ENCODE data around the gene HLA-DOA.

The HLA-DOA gene

DNA sequence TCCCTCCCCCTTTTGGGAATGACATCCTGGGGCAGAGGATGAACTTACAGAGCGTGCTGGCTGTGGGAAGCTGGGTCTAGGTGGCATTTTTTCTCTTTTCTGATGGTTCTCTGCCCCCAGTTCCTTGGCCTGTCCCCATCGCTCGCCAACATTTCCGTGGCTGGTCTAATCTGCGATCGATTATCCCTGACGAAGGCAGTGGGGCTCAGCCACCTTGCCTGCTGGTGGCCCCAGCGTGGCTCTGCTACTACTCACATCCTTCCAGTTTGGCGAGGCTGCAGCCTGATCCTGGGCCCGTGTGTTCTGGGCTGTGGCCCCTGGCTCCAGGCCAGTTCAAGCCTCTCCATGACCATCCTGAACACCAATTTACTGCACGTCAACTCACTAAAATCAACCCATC is 6.4 kb upstream of the HLA-DOA start:
- no peak for DNase-seq

DNA sequence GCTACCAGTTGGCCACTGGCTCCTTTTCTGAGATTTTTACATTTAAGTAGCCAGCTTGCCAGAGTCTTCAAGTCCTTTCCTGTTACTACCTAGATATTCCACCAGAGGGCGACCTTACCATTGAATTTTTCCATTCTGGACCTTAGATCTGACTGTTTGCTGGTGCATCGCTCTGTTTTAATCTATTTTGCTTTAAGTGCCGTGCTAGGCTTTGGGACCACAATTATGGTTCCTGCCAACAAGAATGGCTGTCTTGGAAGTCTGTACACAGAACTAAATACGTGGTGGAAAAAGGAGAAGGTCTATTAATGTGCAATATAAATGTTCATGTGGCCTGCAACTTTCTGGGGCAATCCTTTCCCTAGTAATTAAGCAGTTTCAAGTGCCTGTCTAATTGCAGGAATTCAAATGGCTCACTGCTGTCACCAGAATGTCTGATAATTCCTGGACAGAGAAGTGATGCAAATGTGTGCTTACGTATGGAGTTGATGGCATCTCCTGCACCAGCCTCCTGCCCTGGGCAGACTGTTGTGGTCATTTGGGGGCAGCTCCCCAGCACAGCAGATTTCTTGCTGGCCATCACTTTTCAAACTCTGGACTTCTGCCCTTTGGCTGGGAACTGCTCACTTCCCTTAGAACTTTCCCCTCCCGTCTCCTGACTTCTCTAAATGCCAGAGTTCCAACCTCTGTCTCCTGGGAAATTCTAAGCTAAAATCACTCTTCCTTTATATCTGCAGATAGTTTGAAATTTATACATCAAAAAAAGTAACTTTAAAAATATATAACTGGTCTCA is 5.6 kb upstream of the HLA-DOA start:
- DNase-seq, result peak; percentile 75

DNA sequence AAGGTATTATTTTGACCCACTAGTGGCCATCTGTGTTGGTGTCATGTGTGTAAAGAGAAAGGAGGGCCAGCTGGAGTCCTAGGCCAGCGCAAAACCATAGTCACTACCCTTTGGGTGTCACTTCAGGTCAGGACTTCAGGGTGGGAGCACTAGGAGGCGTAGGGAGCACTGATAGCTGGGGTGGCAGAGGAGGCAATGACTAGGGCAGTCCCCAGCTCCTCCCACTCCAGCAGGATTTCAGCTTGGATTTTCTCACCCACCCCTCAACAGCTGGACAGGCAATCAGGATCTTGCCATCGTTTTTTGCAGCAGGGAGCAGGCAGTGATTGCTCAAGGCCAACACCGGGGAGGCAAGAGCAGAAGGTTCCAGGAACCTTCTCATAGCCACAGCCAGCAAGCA is 4.2 kb upstream of the HLA-DOA start:
- no peak for DNase-seq

DNA sequence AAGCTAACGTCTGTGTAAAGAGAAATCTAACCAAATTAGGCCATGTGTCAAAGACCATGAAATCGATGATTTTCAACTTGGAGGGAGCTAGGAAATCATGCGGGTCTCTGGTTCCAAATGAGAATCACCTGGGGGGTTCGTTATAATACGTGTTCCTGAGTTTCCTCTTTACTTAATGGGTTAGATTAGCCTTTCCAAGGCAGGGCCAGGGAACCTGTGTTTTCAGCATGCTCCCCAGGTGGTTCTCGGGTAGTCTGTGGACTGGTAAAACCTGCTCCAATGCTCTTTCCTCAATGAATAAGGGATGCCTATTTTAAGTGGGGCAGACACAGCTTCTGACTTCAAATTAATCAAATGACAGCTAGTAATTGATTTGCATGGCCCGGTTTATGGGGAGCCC is 965 bp upstream of the HLA-DOA start:
- DNase-seq, result no peak

GRCh38 chr6:33007831-33008400 is 1.5 kb downstream of the HLA-DOA start:
- no peak for DNase-seq

DNA sequence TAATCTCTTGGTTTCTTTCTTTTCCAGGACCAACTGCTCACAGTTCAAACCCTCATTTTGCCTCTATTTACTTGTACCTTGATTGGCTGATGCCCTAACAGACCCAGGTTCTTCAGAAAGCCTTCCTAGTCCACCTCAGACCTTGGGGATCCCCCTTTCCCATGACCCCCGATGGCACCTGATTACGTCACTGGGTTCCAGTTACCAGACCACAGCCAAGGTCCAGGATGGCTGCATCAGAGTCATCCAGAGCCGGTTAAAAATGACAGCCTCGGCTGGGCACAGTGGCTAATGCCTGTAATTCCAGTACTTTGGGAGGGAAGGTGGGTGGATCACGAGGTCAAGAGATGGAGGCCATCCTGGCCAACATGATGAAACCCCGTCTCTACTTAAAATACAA is 4.5 kb downstream of the HLA-DOA start:
- no peak for DNase-seq

- DNase-seq, result no peak
Measured at GRCh38 chr6:33001685-33002084, 7.7 kb downstream of the HLA-DOA start.

DNA sequence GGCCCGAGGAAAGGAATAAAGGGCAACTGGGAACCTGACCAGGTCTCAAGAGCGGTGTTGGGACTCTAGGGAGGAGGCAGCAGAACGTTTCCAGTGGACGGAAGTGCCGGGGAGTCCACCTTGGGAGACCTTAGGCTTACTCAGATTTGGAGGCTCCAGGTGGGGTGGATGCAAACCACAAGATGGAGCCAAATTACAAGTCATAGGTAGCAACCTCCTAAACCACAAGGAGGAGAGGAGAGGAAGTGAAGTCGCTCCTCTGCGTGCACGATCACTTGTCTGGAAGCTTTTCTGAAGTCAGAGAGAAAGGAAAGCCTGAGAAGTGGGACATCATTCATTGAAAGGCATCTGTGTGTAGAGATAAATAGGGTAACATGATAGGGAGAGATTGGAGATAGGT is 9.3 kb downstream of the HLA-DOA start:
- DNase-seq, result no peak

- no peak for DNase-seq
Measured at GRCh38 chr6:32995448-32995847, 13.9 kb downstream of the HLA-DOA start.

DNA sequence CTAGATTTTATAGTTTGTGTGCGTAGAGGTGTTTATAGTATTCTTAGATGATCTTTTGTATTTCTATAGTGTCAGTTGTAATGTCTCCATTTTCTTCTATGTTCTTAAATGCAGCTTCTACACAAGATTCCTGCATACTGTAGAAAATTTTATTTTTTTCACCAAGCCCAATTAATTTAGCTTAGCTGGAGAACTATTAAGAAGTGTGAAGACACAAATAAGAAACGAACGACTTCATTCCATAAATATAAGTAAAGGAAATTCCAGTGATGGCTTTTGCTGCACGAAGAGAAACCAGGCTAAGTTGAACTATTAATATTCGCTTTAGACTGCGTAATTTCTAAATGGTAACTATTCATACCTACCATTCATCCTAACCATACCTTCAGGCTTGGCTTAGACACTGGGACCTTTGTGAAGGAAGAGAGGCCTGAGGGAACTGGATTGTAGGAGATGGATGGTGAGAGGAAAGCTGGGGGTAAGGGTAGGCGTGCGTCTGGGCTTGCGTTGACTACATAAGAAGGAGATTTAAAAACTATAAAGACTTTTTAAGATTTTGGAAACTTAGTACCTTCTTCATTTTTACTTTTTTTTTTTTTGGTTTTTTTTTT is 15.9 kb downstream of the HLA-DOA start:
- DNase-seq, result no peak

DNA sequence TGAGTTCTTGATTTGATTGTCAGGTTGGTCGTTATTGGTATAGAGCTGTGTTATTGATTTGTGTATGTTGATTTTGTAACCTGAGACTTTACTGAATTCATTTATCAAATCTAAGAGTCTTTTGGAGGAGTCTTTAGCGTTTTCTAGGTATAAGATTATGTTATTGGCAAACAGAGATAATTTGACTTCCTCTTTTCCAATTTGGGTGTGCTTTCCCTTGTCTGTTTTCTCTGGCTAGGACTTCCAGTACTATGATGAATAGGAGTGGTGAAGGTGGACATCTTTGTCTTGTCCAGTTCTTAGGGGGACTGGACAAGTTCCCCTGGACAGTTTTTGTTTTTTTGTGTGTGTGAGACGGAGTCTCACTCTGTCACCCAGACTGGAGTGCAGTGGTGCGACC is 17.4 kb downstream of the HLA-DOA start:
- DNase-seq, result no peak

DNA sequence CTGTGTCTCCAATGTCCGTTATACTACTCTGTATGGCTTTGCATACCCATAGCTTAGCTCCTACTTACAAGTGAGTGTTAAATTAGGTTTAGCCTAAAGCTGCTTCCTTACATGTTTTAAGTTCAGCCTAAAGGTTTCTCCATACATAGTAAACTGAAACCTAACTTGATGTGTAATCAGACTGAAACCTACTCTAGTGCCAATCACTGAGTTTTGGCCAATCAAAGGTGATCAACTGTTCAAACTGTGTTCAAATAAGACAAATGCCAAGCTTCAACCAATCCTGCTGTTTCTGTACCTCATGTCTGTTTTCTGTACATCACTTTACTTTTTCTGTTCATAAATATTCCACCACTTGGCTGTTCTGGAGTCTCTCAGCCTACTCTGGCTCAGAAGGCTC is 20.0 kb downstream of the HLA-DOA start:
- DNase-seq, result no peak

GRCh38 chr6:32984622-32985389 is 24.6 kb downstream of the HLA-DOA start:
- DNase-seq, result peak; percentile 87

DNA sequence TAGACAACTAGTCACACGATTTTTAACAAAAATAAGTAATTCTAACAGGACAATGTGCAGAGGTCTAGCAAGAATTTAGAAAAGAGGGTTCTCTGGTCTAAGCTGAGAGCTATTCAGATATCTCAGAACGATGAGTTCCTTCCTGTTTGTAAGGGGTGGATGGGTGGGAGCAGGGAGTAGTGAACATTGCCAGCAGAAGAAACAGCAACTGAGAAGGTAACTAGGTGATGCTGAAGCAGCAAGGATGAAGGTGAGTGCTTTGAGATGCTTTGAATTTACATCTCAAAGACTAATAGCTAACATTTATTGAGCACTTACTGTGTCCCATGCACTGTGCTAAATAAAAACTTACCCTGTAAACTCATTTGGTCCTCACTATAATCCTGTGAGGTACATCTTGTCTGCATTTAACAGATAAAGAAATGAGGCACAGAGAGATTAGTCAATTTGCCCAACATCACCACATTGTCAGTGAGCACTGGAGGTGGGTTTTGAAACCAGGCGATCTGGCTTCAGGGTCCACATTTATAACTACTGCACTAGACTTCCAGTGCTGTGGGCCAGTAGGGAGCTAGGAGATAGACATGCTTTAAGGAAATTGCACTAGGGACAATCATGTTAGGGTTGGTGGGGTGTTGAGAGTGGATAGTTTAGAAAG is 25.3 kb downstream of the HLA-DOA start:
- DNase-seq, result no peak

- no peak for DNase-seq
Measured at GRCh38 chr6:32983493-32983848, 25.9 kb downstream of the HLA-DOA start.

DNA sequence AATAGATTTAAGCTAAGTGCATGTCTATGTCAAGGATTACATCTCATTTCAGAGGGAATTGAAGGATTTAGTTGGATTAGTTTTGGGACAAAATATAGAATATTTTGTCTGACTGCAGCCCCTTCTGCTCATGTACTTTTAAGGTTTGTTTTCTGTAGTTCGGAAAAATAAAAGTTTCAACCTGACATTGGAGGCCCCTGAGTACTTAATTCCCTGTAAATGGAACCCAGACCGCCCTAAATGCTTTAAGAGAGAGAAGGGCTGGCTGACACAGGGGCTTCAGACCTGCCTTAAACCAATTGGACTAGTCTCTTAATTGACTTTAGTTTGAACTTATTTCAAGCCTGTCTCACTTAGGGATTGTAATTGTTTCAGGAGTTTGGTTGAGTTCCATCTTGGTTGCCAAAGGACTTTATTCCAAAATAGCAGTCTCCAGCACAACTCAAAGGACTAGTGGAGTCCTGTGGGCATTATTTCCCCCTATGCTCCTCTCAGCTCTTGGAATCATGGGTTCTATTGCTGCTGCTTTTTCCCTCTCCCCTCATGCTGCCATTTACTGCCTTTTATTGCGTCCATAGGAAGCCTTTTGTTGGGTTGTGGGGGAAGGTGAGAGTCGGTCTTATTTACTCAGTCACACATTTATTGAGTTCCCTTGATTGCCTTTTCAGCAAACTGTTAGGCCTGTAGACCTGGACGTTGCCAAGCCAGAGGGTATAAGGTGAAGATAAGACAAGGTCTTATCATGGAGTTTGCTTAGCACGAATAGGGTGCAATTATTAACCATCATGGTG is 26.5 kb downstream of the HLA-DOA start:
- no peak for DNase-seq

DNA sequence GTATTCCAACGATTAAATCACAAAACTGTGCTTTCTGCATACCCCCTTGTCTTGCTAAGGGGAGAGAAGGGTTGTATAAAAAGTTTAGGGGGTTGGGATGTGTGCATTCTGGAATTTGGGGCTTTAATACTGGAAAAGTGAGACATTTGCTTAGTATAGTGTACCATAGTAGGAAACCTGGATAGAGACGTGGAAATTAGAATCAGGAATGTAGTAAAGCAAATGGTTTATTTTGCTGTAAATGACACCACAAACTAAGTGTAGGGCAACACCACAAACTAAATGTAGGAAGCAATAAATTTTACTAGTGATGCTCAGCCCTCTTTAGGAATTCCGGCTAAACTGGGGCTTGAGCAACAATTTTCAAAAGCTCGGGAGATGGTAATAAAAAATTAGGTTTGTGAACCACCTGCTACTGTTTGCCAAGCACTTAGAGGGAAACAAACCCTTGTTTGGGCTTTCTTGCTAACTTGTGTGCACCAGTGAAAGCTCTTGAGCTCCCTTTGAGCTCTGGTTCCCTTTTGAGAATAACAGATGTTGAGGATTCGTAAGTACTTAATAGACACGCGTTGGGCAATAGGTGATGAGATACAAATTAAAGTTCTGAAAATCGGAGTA is 27.2 kb downstream of the HLA-DOA start:
- no peak for DNase-seq

- DNase-seq, result no peak
Measured at GRCh38 chr6:32980488-32981038, 28.8 kb downstream of the HLA-DOA start.

GRCh38 chr6:32979720-32980487 is 29.5 kb downstream of the HLA-DOA start:
- DNase-seq, result no peak

- no peak for DNase-seq
Measured at GRCh38 chr6:32977953-32978324, 31.5 kb downstream of the HLA-DOA start.

Data from NCI-H1694 treated with DMSO at 0.1 percent for 48 hours (cell line).